K562 (cell line): ENCODE data around the gene NHSL2. TPM values are rescaled to one million over a fixed set of nuclear protein-coding genes. Genes with fewer than 3 reads are reported as not detected.

ENCODE experiments used
- CBFA2T3 ChIP-seq: fragments of 450-650 bp; IDR thresholded peaks from 2 replicates; pipeline ENCODE4 v1.6.1; 2017
- CBX3 ChIP-seq, 2 experiments: IDR thresholded peaks; 1 replicate in 1 of 2; 2 replicates in 1 of 2; pipeline ENCODE4 v1.6.1; 2012; ENCODE audit warnings: inconsistent platforms in 2 of 2, low read length in 2 of 2, borderline replicate concordance in 1 of 2, control low read depth in 1 of 2
- CHD4 ChIP-seq: fragments of 200-600 bp; sonication (generic); IDR thresholded peaks from 3 replicates; pipeline ENCODE4 v1.6.1; 2012; ENCODE audit warnings: low read depth, mild to moderate bottlenecking, mixed read lengths, low read length, inconsistent platforms; ENCODE audit not compliant: insufficient read depth, insufficient replicate concordance, poor library complexity, severe bottlenecking
- CREBBP ChIP-seq: IDR thresholded peaks from one replicate; pipeline ENCODE4 v1.6.1; 2012; ENCODE audit warnings: low read depth, mild to moderate bottlenecking, control low read depth, inconsistent platforms, low read length
- ETS2 ChIP-seq: IDR thresholded peaks from 2 replicates; pipeline ENCODE4 v1.6.1; 2016; ENCODE audit warnings: borderline replicate concordance, missing genetic modification characterization, mild to moderate bottlenecking, moderate library complexity, missing compliant biosample characterization; ENCODE audit not compliant: poor library complexity, severe bottlenecking
- FOXP1 ChIP-seq: sonication (generic); formaldehyde crosslinking; IDR thresholded peaks from 2 replicates; pipeline ENCODE4 v1.8.0; 2022; ENCODE audit warnings: mild to moderate bottlenecking, missing genetic modification reagents
- HNRNPK ChIP-seq: fragments of 200-400 bp; formaldehyde crosslinking; IDR thresholded peaks from one replicate; pipeline ENCODE4 v1.6.1; 2018; ENCODE audit warnings: mild to moderate bottlenecking, low read depth, low read length; ENCODE audit not compliant: poor library complexity, severe bottlenecking
- MEF2D ChIP-seq: conservative IDR thresholded peaks from 2 replicates; pipeline ENCODE4 v1.6.1; 2016; ENCODE audit warnings: low read depth, missing genetic modification characterization, missing compliant biosample characterization
- MTA3 ChIP-seq: fragments of 450-650 bp; formaldehyde crosslinking; IDR thresholded peaks from 2 replicates; pipeline ENCODE4 v1.6.1; 2017; ENCODE audit warnings: mild to moderate bottlenecking, borderline replicate concordance
- NFATC3 ChIP-seq: fragments of 450-650 bp; IDR thresholded peaks from 2 replicates; pipeline ENCODE4 v1.6.1; 2017; ENCODE audit warnings: mild to moderate bottlenecking
- NFYB ChIP-seq: IDR thresholded peaks from 2 replicates; pipeline ENCODE4 v1.6.1; 2011; ENCODE audit warnings: mild to moderate bottlenecking, moderate library complexity; ENCODE audit not compliant: insufficient read length; ENCODE audit errors: extremely low read depth
- NONO ChIP-seq, 2 experiments: fragments of 200-400 bp in 1 of 2; fragments of 450-650 bp in 1 of 2; formaldehyde crosslinking in 1 of 2; IDR thresholded peaks; 2 replicates each; pipeline ENCODE4 v1.6.1; 2017; ENCODE audit warnings: low read depth in 2 of 2, mild to moderate bottlenecking in 2 of 2, moderate library complexity in 2 of 2, low read length in 1 of 2
- NR1H2 ChIP-seq: sonication (generic); formaldehyde crosslinking; IDR thresholded peaks from 2 replicates; pipeline ENCODE4 v1.4.0; 2020; ENCODE audit warnings: mild to moderate bottlenecking, missing genetic modification reagents
- PHB2 ChIP-seq: fragments of 450-650 bp; IDR thresholded peaks from 2 replicates; pipeline ENCODE4 v1.6.1; 2017; ENCODE audit warnings: low read depth
- SAP30 ChIP-seq: fragments of 200-600 bp; sonication (generic); IDR thresholded peaks from 2 replicates; pipeline ENCODE4 v1.6.1; 2012; ENCODE audit warnings: borderline replicate concordance, low read depth, mild to moderate bottlenecking, moderate library complexity, low read length, control low read depth, inconsistent platforms; ENCODE audit not compliant: insufficient read depth, poor library complexity, severe bottlenecking
- TBL1XR1 ChIP-seq, 2 experiments: IDR thresholded peaks; 2 replicates each; pipeline ENCODE4 v1.6.1; 2012; ENCODE audit warnings: improper control_type of control experiment in 2 of 2, low read length in 2 of 2, mild to moderate bottlenecking in 1 of 2
- THAP12 ChIP-seq: fragments of 250-450 bp; sonication (Bioruptor Pico); IDR thresholded peaks from 2 replicates; pipeline ENCODE4 v1.9.0; 2021; ENCODE audit warnings: mild to moderate bottlenecking, inconsistent platforms
- ZBED1 ChIP-seq: IDR thresholded peaks from 2 replicates; pipeline ENCODE4 v1.6.1; 2014
- ZNF146 ChIP-seq: IDR thresholded peaks from one replicate; pipeline ENCODE4 v1.6.1; 2018; ENCODE audit warnings: missing compliant biosample characterization; ENCODE audit not compliant: unreplicated experiment
- ZNF239 ChIP-seq: fragments of 250-450 bp; sonication (Bioruptor Pico); IDR thresholded peaks from 2 replicates; pipeline ENCODE4 v1.4.0; 2020; ENCODE audit warnings: mild to moderate bottlenecking
- ZNF584 ChIP-seq: fragments of 200-800 bp; sonication (Bioruptor generic); IDR thresholded peaks from 2 replicates; pipeline ENCODE4 v1.6.1; 2016; ENCODE audit warnings: low read depth, mild to moderate bottlenecking, missing genetic modification characterization, missing compliant biosample characterization
- polyA plus RNA-seq, 8 experiments: library from polyadenylated mRNA; depleted of rRNA in 4 of 8; stranded (reverse) in 5 of 8; unstranded in 3 of 8; fragments of >200 nt; fragmentation: Nextera tagmentation in 2 of 8; fragmentation: Illumina TruSeq in 1 of 8; extraction: Ambion mirVana in 2 of 8; extraction: Trizol in 1 of 8; gene quantifications; 2 replicates each; pipeline versions ENCODE4 v1.2.1 to v1.2.3, GENCODE V29; 2011 to 2014; ENCODE audit warnings: inconsistent platforms in 1 of 8, missing spikeins in 1 of 8
- total RNA-seq, 7 experiments: library from RNA; depleted of rRNA in 6 of 7; stranded (reverse); fragments of >200 nt in 6 of 7; fragmentation: Illumina TruSeq in 2 of 7; extraction: Trizol in 2 of 7; gene quantifications; 2 replicates each; pipeline versions ENCODE4 v1.2.1 to v1.2.3, GENCODE V29; 2011 to 2021; ENCODE audit warnings: low replicate concordance in 1 of 7
- TF ChIP-seq, protein P1 (sequence below), 2 experiments: fragments of 450-650 bp; IDR thresholded peaks; 2 replicates each; pipeline ENCODE4 v1.6.1; 2016
- TF ChIP-seq, protein P2 (sequence below), 2 experiments: fragments of 250-450 bp in 1 of 2; fragments of 450-650 bp in 1 of 2; sonication (Bioruptor Pico) in 1 of 2; IDR thresholded peaks; 2 replicates each; pipeline versions ENCODE4 v1.6.1 to v1.8.0; 2016 to 2021; ENCODE audit warnings: mild to moderate bottlenecking in 2 of 2, moderate library complexity in 2 of 2, missing compliant biosample characterization in 1 of 2, missing genetic modification characterization in 1 of 2

The NHSL2 gene
- total and polyA plus RNA-seq, 9 of the 15 experiments (the other 6 are each of a cell fraction or from before 2014, with no cell fraction given) = 0.02 TPM; not detected in 8

- TF ChIP-seq, protein P1, sequence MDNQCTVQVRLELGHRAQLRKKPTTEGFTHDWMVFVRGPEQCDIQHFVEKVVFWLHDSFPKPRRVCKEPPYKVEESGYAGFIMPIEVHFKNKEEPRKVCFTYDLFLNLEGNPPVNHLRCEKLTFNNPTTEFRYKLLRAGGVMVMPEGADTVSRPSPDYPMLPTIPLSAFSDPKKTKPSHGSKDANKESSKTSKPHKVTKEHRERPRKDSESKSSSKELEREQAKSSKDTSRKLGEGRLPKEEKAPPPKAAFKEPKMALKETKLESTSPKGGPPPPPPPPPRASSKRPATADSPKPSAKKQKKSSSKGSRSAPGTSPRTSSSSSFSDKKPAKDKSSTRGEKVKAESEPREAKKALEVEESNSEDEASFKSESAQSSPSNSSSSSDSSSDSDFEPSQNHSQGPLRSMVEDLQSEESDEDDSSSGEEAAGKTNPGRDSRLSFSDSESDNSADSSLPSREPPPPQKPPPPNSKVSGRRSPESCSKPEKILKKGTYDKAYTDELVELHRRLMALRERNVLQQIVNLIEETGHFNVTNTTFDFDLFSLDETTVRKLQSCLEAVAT (IDR thresholded peaks at IDR 0.05) = no peak
- TF ChIP-seq ZNF239 (CRISPR knock-in tag) (no peak), PHB2 (no peak), ETS2 (tag) (no peak), NR1H2 (no peak), FOXP1 (CRISPR knock-in tag) (peak; percentile 79; the same call in 1 of the 2 replicates), NFATC3 (no peak), THAP12 (CRISPR knock-in tag) (no peak), MTA3 (peak; percentile 29; the same call in 1 of the 2 replicates), NONO (IDR thresholded peaks at IDR 0.05; ENCODE audit: low read depth in 2 of 2, low read length in 1 of 2) (0 out of 4 replicates have a peak, but pooled peaks of 1 of the 2 experiments have one; percentile 46), MEF2D (tag) (no peak), CHD4 (no peak), CBX3 (IDR thresholded peaks at IDR 0.05; ENCODE audit: borderline replicate concordance in 1 of 2, low read length in 2 of 2) (peak in 1 of 2 experiments; percentile 61; a peak in 1 of 3 replicates), CBFA2T3 (no peak), CREBBP (no peak), ZBED1 (no peak), ZNF584 (CRISPR knock-in tag) (no peak), SAP30 (no peak), HNRNPK (no peak), ZNF146 (no peak), NFYB (no peak), TBL1XR1 (IDR thresholded peaks at IDR 0.05; ENCODE audit: low read length in 2 of 2) (0 out of 4 replicates have a peak, but pooled peaks of 1 of the 2 experiments have one; percentile 18)
- TF ChIP-seq, protein P2, sequence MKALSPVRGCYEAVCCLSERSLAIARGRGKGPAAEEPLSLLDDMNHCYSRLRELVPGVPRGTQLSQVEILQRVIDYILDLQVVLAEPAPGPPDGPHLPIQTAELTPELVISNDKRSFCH (CRISPR knock-in tag; IDR thresholded peaks at IDR 0.05) = no peak
- TF ChIP-seq, protein P2 (tag; IDR thresholded peaks at IDR 0.05) = no peak
Observed at GRCh38 chrX:72018277-72019112, 107.8 kb downstream of the NHSL2 start (continued).
